A549 (cell line): Measurements from ENCODE around the gene SMOC1. TPM values are rescaled to one million over a fixed set of nuclear protein-coding genes. Genes with fewer than 3 reads are reported as not detected.

Experiments
- ATAC-seq, 2 experiments: fragments of 200-7000 bp in 1 of 2; fragments of >200 bp in 1 of 2; cut with Nextera tagmentation in 1 of 2; cut with Tn5 transposase in 1 of 2; 3 replicates each; pipeline versions ENCODE4 v1.8.0 to v1.9.1; 2018 to 2020; ENCODE audit warnings: mild to moderate bottlenecking in 1 of 2, moderate library complexity in 1 of 2
- CTCF ChIA-PET: fragments of 300-600 bp; sonication (Branson Sonifier 250); formaldehyde crosslinking; extraction: SDS; loops from one replicate; lab custom pipeline; 2021; ENCODE audit warnings: antibody characterized with exemption, inconsistent platforms; lab: Yijun Ruan, JAX
- POLR2A ChIA-PET: fragments of 350-600 bp; formaldehyde crosslinking; extraction: SDS; loops from one replicate; lab custom pipeline; 2021; ENCODE audit warnings: antibody characterized with exemption, inconsistent platforms; lab: Yijun Ruan, JAX
- DNase-seq, 2 experiments: peaks; one replicate each; pipeline versions ENCODE4 v3.0.0 to v3.0.0-alpha.2; 2011 to 2016; ENCODE audit warnings: low read depth in 1 of 2, low spot score in 1 of 2
- FAIRE-seq: peaks from 2 replicates; lab custom pipeline; 2011; peaks lifted over from hg19 to GRCh38; lab: Jason Lieb, UNC
- H3K27ac ChIP-seq, 2 experiments: fragments of >200 bp; sonication (Bioruptor Twin); formaldehyde crosslinking; 3 replicates each; pipeline ENCODE4 v1.5.1; 2016 to 2017
- H3K4me1 ChIP-seq: fragments of >200 bp; sonication (Bioruptor Twin); formaldehyde crosslinking; 3 replicates; pipeline ENCODE4 v1.6.1; 2016
- H3K4me2 ChIP-seq: fragments of >200 bp; sonication (Bioruptor Twin); formaldehyde crosslinking; 3 replicates; pipeline ENCODE4 v1.6.1; 2016
- H3K4me3 ChIP-seq: fragments of >200 bp; sonication (Bioruptor Twin); formaldehyde crosslinking; 3 replicates; pipeline ENCODE4 v1.5.1; 2016
- H3K9me3 ChIP-seq: fragments of >200 bp; sonication (Bioruptor Twin); formaldehyde crosslinking; 3 replicates; pipeline ENCODE4 v1.6.1; 2016
- BHLHE40 ChIP-seq: IDR thresholded peaks from 2 replicates; pipeline ENCODE4 v1.6.1; 2012; ENCODE audit warnings: low read depth, low read length, inconsistent platforms
- CHD2 ChIP-seq: fragments of 150-350 bp; IDR thresholded peaks from 2 replicates; pipeline ENCODE4 v1.6.1; 2014; ENCODE audit warnings: low read length; ENCODE audit not compliant: partially characterized antibody
- CHD4 ChIP-seq: fragments of 200-600 bp; sonication (generic); IDR thresholded peaks from 2 replicates; pipeline ENCODE4 v1.6.1; 2016; ENCODE audit warnings: antibody characterized with exemption, mild to moderate bottlenecking, borderline replicate concordance
- EHF ChIP-seq: fragments of 250-450 bp; sonication (Bioruptor Pico); IDR thresholded peaks from 2 replicates; pipeline ENCODE4 v1.5.0; 2020; ENCODE audit warnings: mild to moderate bottlenecking
- EP300 ChIP-seq, 2 experiments: fragments of >200 bp; sonication (Bioruptor Twin); formaldehyde crosslinking; IDR thresholded peaks; 2 replicates in 1 of 2; 3 replicates in 1 of 2; pipeline ENCODE4 v1.6.1; 2016 to 2017
- FOSL2 ChIP-seq, 2 experiments: fragments of 450-650 bp in 1 of 2; fragments of >200 bp in 1 of 2; sonication (Bioruptor Twin) in 1 of 2; formaldehyde crosslinking; IDR thresholded peaks; 2 replicates each; pipeline versions ENCODE4 v1.5.0 to v1.6.1; 2016 to 2020; ENCODE audit warnings: mild to moderate bottlenecking in 1 of 2, moderate library complexity in 1 of 2
- FOXS1 ChIP-seq: fragments of 250-450 bp; sonication (Bioruptor Pico); IDR thresholded peaks from 2 replicates; pipeline ENCODE4 v1.5.0; 2020; ENCODE audit warnings: mild to moderate bottlenecking, moderate library complexity
- GATA3 ChIP-seq: IDR thresholded peaks from 2 replicates; pipeline ENCODE4 v1.6.1; 2012; ENCODE audit warnings: borderline replicate concordance
- HDAC2 ChIP-seq: fragments of 200-600 bp; sonication (generic); IDR thresholded peaks from 2 replicates; pipeline ENCODE4 v1.6.1; 2016
- HES2 ChIP-seq: fragments of >200 bp; sonication (Bioruptor Twin); formaldehyde crosslinking; IDR thresholded peaks from 2 replicates; pipeline ENCODE4 v1.6.1; 2016
- HEYL ChIP-seq: fragments of 250-450 bp; sonication (Bioruptor Pico); IDR thresholded peaks from 2 replicates; pipeline ENCODE4 v1.8.0; 2021; ENCODE audit warnings: mild to moderate bottlenecking, moderate library complexity
- HOXB5 ChIP-seq: fragments of 250-450 bp; sonication (Bioruptor Pico); IDR thresholded peaks from 2 replicates; pipeline ENCODE4 v1.5.0; 2020; ENCODE audit warnings: mild to moderate bottlenecking, moderate library complexity
- KDM1A ChIP-seq: fragments of 200-600 bp; sonication (generic); IDR thresholded peaks from 2 replicates; pipeline ENCODE4 v1.6.1; 2016; ENCODE audit warnings: low read depth, mild to moderate bottlenecking
- KDM5A ChIP-seq: fragments of 200-600 bp; sonication (generic); IDR thresholded peaks from 2 replicates; pipeline ENCODE4 v1.6.1; 2016; ENCODE audit warnings: antibody characterized with exemption, mild to moderate bottlenecking
- MAX ChIP-seq: IDR thresholded peaks from 2 replicates; pipeline ENCODE4 v1.6.1; 2012
- MYC ChIP-seq: IDR thresholded peaks from 2 replicates; pipeline ENCODE4 v1.6.1; 2012; ENCODE audit warnings: mild to moderate bottlenecking, inconsistent platforms, low read length, improper control_type of control experiment, borderline replicate concordance
- RAD21 ChIP-seq, 2 experiments: fragments of >200 bp in 1 of 2; sonication (Bioruptor Twin) in 1 of 2; formaldehyde crosslinking in 1 of 2; IDR thresholded peaks in 1 of 2; conservative IDR thresholded peaks in 1 of 2; 2 replicates in 1 of 2; 3 replicates in 1 of 2; pipeline ENCODE4 v1.6.1; 2012 to 2018; ENCODE audit warnings: inconsistent platforms in 1 of 2
- RCOR1 ChIP-seq: fragments of 150-350 bp; IDR thresholded peaks from 2 replicates; pipeline ENCODE4 v1.6.1; 2014; ENCODE audit warnings: antibody characterized with exemption, low read length, low read depth
- USF2 ChIP-seq: fragments of 450-650 bp; IDR thresholded peaks from 2 replicates; pipeline ENCODE4 v1.6.1; 2014; ENCODE audit warnings: antibody characterized with exemption
- ZFP36 ChIP-seq: fragments of 450-650 bp; IDR thresholded peaks from 2 replicates; pipeline ENCODE4 v1.6.1; 2014; ENCODE audit warnings: borderline replicate concordance; ENCODE audit not compliant: partially characterized antibody
- ZNF302 ChIP-seq: fragments of 250-450 bp; sonication (Bioruptor Pico); IDR thresholded peaks from 2 replicates; pipeline ENCODE4 v1.9.0; 2021; ENCODE audit warnings: inconsistent platforms, mild to moderate bottlenecking, moderate library complexity
- WGBS: methylation state at CpG from one replicate; pipeline ENCODE4 v1.1.6; 2017; ENCODE audit errors: missing lambda C conversion rate; 5-methylcytosine and 5-hydroxymethylcytosine counted together
- polyA plus RNA-seq, 4 experiments: library from polyadenylated mRNA; depleted of rRNA in 3 of 4; stranded (reverse); fragments of >200 nt; fragmentation: RNase III in 1 of 4; extraction: RNeasy Plus Mini Kit Qiagen cat#74134 plus additional on column Dnase treatment in 1 of 4; gene quantifications; 2 replicates in 3 of 4; 3 replicates in 1 of 4; pipeline ENCODE4 v1.2.3, GENCODE V29; 2011 to 2017
- TF ChIP-seq, protein P1 (sequence below): fragments of 150-350 bp; IDR thresholded peaks from 2 replicates; pipeline ENCODE4 v1.6.1; 2014; ENCODE audit warnings: low read depth, mild to moderate bottlenecking, low read length

Gene SMOC1
- polyA plus RNA-seq, 2 of the 4 experiments (the other 2 are of a cell fraction), result 12.2 to 18.4 TPM

DNA sequence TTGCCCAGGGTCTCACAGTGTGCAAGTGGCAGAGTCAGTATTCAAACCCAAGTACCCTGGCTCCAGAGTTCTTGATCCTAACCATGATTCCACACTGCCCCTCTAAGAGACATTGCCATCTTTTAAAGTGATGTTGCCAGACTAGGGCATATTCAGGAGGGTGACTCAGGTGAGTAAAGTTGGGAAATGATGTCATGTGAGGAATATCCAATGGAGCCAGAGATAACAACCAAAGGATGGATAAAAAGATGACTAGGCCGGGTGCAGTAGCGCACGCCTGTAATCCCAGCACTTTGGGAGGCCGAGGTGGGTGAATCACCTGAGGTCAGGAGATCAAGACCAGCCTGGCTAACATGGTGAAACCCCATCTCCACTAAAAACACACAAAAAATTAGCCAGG is 85.6 kb downstream of the SMOC1 start:
- H3K9me3 ChIP-seq, result no peaks in the 10 kb centered on the region
- ATAC-seq, result no peak
- peaks cover 4% of the 10 kb centered on the region; the same call in 2 of the 3 replicates for H3K4me1 ChIP-seq
- no peak for TF ChIP-seq HDAC2
- TF ChIP-seq MYC, result no peak
- TF ChIP-seq RAD21 (conservative IDR thresholded peaks at IDR 0.05 in 1 of 2, IDR thresholded peaks at IDR 0.05 in 1 of 2), result no peak
- no peak for TF ChIP-seq EP300 (IDR thresholded peaks at IDR 0.05)
- no peak for TF ChIP-seq GATA3
- TF ChIP-seq MAX, result no peak
- TF ChIP-seq KDM5A, result no peak
- no peak for TF ChIP-seq KDM1A
- TF ChIP-seq HES2, result no peak
- no peak for TF ChIP-seq ZNF302 (CRISPR knock-in tag)
- no peak for DNase-seq
- H3K27ac ChIP-seq, result no peak overlapping the region
- ChIA-PET CTCF (no interaction called here), POLR2A (interaction anchor here (0.7 kb wide), 1 partner anchor 472 kb away, joined by 3 read pairs; no protein-coding TSS in a partner anchor)
- no peak overlapping the region for H3K4me2 ChIP-seq
- WGBS, result 72% methylated on average over 4 of the region's 4 CpGs
- FAIRE-seq, result no peak
- H3K4me3 ChIP-seq, result no peak overlapping the region

DNA sequence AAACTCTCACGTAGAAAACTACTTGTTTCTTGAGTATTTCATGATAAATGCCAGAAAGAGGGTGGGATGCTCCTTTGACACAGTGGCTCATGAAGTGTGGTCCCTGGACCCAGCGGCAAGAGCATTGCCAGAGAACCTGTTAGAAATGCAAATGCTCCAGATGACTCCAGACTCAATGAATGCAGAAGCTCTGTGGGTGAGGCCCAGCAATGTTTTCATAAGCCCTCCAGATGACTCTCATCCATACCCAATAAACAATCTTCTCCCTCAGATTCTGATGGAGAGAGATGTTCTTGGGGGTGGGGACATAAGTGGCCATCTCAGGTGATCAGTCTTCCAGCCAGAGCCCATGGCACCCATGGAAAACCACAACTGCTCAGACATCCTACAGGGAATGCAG is 88.9 kb downstream of the SMOC1 start:
- H3K4me1 ChIP-seq, result peaks cover 4% of the 10 kb centered on the region; the same call in 2 of the 3 replicates
- ATAC-seq (no peak), DNase-seq (no peak)
- H3K27ac ChIP-seq, result no peak overlapping the region
- H3K4me3 ChIP-seq, result no peak overlapping the region
- WGBS, result 46% methylated on average over 2 of the region's 2 CpGs
- POLR2A ChIA-PET, result no interaction called here
- no peaks in the 10 kb centered on the region for H3K9me3 ChIP-seq
- no peak overlapping the region for H3K4me2 ChIP-seq
- TF ChIP-seq EHF (CRISPR knock-in tag), result no peak
- TF ChIP-seq RCOR1, result no peak
- no peak for TF ChIP-seq BHLHE40
- no peak for TF ChIP-seq CHD4
- no peak for TF ChIP-seq USF2
- TF ChIP-seq FOSL2 (IDR thresholded peaks at IDR 0.05), result no peak
- TF ChIP-seq FOSL2 (CRISPR knock-in tag; IDR thresholded peaks at IDR 0.05), result no peak
- TF ChIP-seq HEYL (CRISPR knock-in tag), result no peak
- TF ChIP-seq, all 56 proteins: peak for 0
- CTCF ChIA-PET, result interaction anchor here (0.5 to 1.2 kb wide), 3 partner anchors 9 to 1511 kb away, joined by 3 to 5 read pairs (median 3); no protein-coding TSS in a partner anchor
- FAIRE-seq, result no peak

DNA sequence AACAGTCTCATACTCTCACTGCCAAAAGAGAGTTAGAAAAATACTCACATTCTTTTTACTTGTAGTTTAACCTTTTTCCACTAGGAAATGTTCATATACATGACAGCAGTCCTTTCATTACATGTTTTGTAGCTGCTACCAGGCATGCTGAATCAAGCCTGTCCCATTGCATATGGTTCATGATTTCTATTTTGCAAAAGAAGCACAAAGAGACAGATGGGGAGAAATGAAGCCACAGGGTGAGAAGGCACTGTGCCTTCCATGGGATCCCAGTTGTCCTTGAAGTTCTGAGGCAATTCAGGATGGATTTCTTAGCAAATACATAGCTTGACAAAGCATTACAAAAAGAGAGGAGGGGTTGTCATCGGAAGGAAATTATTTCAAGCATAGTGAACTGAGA is 89.5 kb downstream of the SMOC1 start:
- Histone ChIP-seq H3K4me1 (peaks cover under 1% of the 10 kb centered on the region; the same call in 2 of the 3 replicates), H3K4me3 (no peak overlapping the region), H3K27ac (no peak overlapping the region), H3K4me2 (no peak overlapping the region), H3K9me3 (no peaks in the 10 kb centered on the region)
- CTCF ChIA-PET, result interaction anchor here (0.5 to 1.2 kb wide), 2 partner anchors 105 to 1510 kb away, joined by 3 to 5 read pairs; no protein-coding TSS in a partner anchor
- ATAC-seq (no peak), FAIRE-seq (no peak), DNase-seq (no peak)
- WGBS, result 56% methylated on average over 1 of the region's 1 CpG
- no peak for TF ChIP-seq CHD2
- no peak for TF ChIP-seq ZFP36
- TF ChIP-seq RAD21 (conservative IDR thresholded peaks at IDR 0.05 in 1 of 2, IDR thresholded peaks at IDR 0.05 in 1 of 2), result no peak
- POLR2A ChIA-PET, result no interaction called here

DNA sequence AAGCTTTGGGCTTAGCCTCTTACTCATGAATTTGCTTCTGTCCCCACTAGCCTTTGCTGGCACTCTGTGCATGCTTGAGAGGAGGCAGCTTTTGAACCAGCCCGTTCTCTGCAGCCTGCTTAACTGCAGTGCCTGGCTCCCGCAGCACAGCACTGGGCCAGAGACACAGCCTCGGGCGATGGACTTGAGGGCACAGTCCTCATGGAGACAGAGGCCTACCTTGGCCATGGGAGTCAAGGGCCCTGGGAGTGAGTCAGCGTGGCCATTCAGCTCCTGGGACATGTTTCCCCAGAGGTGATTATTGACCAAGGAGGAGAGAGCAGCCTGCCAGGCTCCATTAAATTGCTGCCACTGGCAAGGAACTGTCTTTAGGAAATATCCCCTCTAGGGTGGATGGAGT is 93.5 kb downstream of the SMOC1 start:
- H3K4me2 ChIP-seq, result no peak overlapping the region
- ChIA-PET POLR2A (no interaction called here), CTCF (interaction anchor here (0.6 to 1.4 kb wide), 5 partner anchors 10 to 154 kb away, joined by 3 to 7 read pairs (median 4); no protein-coding TSS in a partner anchor)
- no peak for ATAC-seq
- TF ChIP-seq FOXS1 (CRISPR knock-in tag) (no peak), HOXB5 (CRISPR knock-in tag) (no peak)
- TF ChIP-seq, protein P1, sequence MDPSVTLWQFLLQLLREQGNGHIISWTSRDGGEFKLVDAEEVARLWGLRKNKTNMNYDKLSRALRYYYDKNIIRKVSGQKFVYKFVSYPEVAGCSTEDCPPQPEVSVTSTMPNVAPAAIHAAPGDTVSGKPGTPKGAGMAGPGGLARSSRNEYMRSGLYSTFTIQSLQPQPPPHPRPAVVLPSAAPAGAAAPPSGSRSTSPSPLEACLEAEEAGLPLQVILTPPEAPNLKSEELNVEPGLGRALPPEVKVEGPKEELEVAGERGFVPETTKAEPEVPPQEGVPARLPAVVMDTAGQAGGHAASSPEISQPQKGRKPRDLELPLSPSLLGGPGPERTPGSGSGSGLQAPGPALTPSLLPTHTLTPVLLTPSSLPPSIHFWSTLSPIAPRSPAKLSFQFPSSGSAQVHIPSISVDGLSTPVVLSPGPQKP, result no peak
- TF ChIP-seq, all 56 proteins: peak for 0
- H3K4me1 ChIP-seq, result no peaks in the 10 kb centered on the region
- no peak overlapping the region for H3K4me3 ChIP-seq
- 0 out of 6 replicates have a peak overlapping the region, but pooled peaks of 1 of the 2 experiments have one; percentile 16 for H3K27ac ChIP-seq
- 68% methylated on average over 5 of the region's 5 CpGs for WGBS
- H3K9me3 ChIP-seq, result no peaks in the 10 kb centered on the region
- FAIRE-seq, result no peak
- DNase-seq, result no peak
